H9 (cell line): ENCODE measurements around the gene LRRC17. TPM values are rescaled to one million over a fixed set of nuclear protein-coding genes. Genes with fewer than 3 reads are reported as not detected.

Experiments
- DNase-seq: peaks from one replicate; pipeline ENCODE4 v3.0.0-alpha.2; 2017
- H2AFZ ChIP-seq: one replicate; pipeline ENCODE4 v1.6.1; 2013; ENCODE audit warnings: mild to moderate bottlenecking, low read length, control low read depth, moderate library complexity
- H2AK5ac ChIP-seq: 2 replicates; pipeline ENCODE4 v1.6.1; 2013; ENCODE audit warnings: low read length, control low read depth, mixed read lengths; ENCODE audit not compliant: insufficient read length
- H2BK120ac ChIP-seq: one replicate; pipeline ENCODE4 v1.6.1; 2013; ENCODE audit warnings: low read depth, mild to moderate bottlenecking, low read length, control low read depth, inconsistent platforms; ENCODE audit not compliant: poor library complexity, severe bottlenecking
- H2BK12ac ChIP-seq: 2 replicates; pipeline ENCODE4 v1.6.1; 2013; ENCODE audit warnings: low read length, control low read depth, mixed read lengths, low read depth; ENCODE audit not compliant: insufficient read length
- H2BK15ac ChIP-seq: 2 replicates; pipeline ENCODE4 v1.6.1; 2013; ENCODE audit warnings: low read depth, low read length, control low read depth
- H2BK20ac ChIP-seq: one replicate; pipeline ENCODE4 v1.6.1; 2013; ENCODE audit warnings: low read depth, mild to moderate bottlenecking, low read length, control low read depth, inconsistent platforms; ENCODE audit not compliant: poor library complexity, severe bottlenecking
- H2BK5ac ChIP-seq: 2 replicates; pipeline ENCODE4 v1.6.1; 2013; ENCODE audit warnings: low read length, control low read depth, mixed read lengths; ENCODE audit not compliant: insufficient read length
- H3K14ac ChIP-seq: 2 replicates; pipeline ENCODE4 v1.6.1; 2013; ENCODE audit warnings: low read length, control low read depth; ENCODE audit not compliant: insufficient read depth
- H3K18ac ChIP-seq: 2 replicates; pipeline ENCODE4 v1.6.1; 2013; ENCODE audit warnings: low read depth, mild to moderate bottlenecking, mixed read lengths, low read length, control low read depth; ENCODE audit not compliant: insufficient read length
- H3K23ac ChIP-seq: 2 replicates; pipeline ENCODE4 v1.6.1; 2013; ENCODE audit warnings: low read length, control low read depth, mixed read lengths, low read depth; ENCODE audit not compliant: insufficient read length
- H3K23me2 ChIP-seq: 2 replicates; pipeline ENCODE4 v1.6.1; 2013; ENCODE audit warnings: low read depth, mild to moderate bottlenecking, mixed read lengths, low read length, control low read depth; ENCODE audit not compliant: insufficient read length, poor library complexity, severe bottlenecking
- H3K27ac ChIP-seq: 2 replicates; pipeline ENCODE4 v1.5.1; 2013; ENCODE audit warnings: low read length, control low read depth, mixed read lengths, low read depth; ENCODE audit not compliant: insufficient read length
- H3K27me3 ChIP-seq: 2 replicates; pipeline ENCODE4 v1.6.1; 2013; ENCODE audit warnings: low read length, control low read depth, inconsistent platforms; ENCODE audit not compliant: insufficient read depth
- H3K4ac ChIP-seq: 2 replicates; pipeline ENCODE4 v1.6.1; 2013; ENCODE audit warnings: low read depth, mild to moderate bottlenecking, control low read depth, inconsistent platforms, low read length, moderate library complexity
- H3K4me1 ChIP-seq: 2 replicates; pipeline ENCODE4 v1.6.1; 2013; ENCODE audit warnings: low read length, control low read depth, inconsistent platforms; ENCODE audit not compliant: insufficient read depth
- H3K4me2 ChIP-seq: 2 replicates; pipeline ENCODE4 v1.6.1; 2013; ENCODE audit warnings: low read length, control low read depth, mixed read lengths; ENCODE audit not compliant: insufficient read length, insufficient read depth
- H3K56ac ChIP-seq: 2 replicates; pipeline ENCODE4 v1.6.1; 2013; ENCODE audit warnings: low read depth, mild to moderate bottlenecking, mixed read lengths, low read length, control low read depth; ENCODE audit not compliant: insufficient read length
- H3K79me1 ChIP-seq: 2 replicates; pipeline ENCODE4 v1.6.1; 2013; ENCODE audit warnings: low read depth, mild to moderate bottlenecking, moderate library complexity, low read length, control low read depth, inconsistent platforms; ENCODE audit not compliant: insufficient read depth, poor library complexity, severe bottlenecking
- H3K79me2 ChIP-seq: 2 replicates; pipeline ENCODE4 v1.6.1; 2013; ENCODE audit warnings: low read length, control low read depth, inconsistent platforms; ENCODE audit not compliant: insufficient read depth
- H3K9ac ChIP-seq: 2 replicates; pipeline ENCODE4 v1.6.1; 2013; ENCODE audit warnings: low read length, control low read depth, mixed read lengths; ENCODE audit not compliant: insufficient read length; ENCODE audit errors: extremely low read depth
- H3K9me3 ChIP-seq: one replicate; pipeline ENCODE4 v1.6.1; 2013; ENCODE audit warnings: low read depth, low read length, inconsistent platforms; ENCODE audit not compliant: control insufficient read depth
- H3T11ph ChIP-seq: one replicate; pipeline ENCODE4 v1.6.1; 2013; ENCODE audit warnings: mild to moderate bottlenecking, low read length, control low read depth, inconsistent platforms
- H4K20me1 ChIP-seq: one replicate; pipeline ENCODE4 v1.6.1; 2013; ENCODE audit not compliant: control insufficient read depth, insufficient read length, insufficient read depth
- H4K5ac ChIP-seq: 2 replicates; pipeline ENCODE4 v1.6.1; 2013; ENCODE audit warnings: low read depth, mild to moderate bottlenecking, mixed read lengths, low read length, control low read depth; ENCODE audit not compliant: insufficient read length
- H4K8ac ChIP-seq: replicated peaks from 2 replicates; pipeline ENCODE4 v1.6.1; 2013; ENCODE audit warnings: low read length, control low read depth, mixed read lengths, low read depth; ENCODE audit not compliant: insufficient read length
- H4K91ac ChIP-seq: 2 replicates; pipeline ENCODE4 v1.6.1; 2013; ENCODE audit warnings: low read depth, mild to moderate bottlenecking, moderate library complexity, mixed read lengths, low read length, control low read depth; ENCODE audit not compliant: insufficient read length
- H3K27ac Mint-ChIP-seq, 3 experiments: 2 replicates in 2 of 3; 3 replicates in 1 of 3; pipeline ENCODE4 v1.8.0; 2020 to 2021; ENCODE audit warnings: mixed read lengths in 3 of 3, mild to moderate bottlenecking in 1 of 3, moderate library complexity in 1 of 3
- H3K27me3 Mint-ChIP-seq: 2 replicates; pipeline ENCODE4 v1.8.0; 2021; ENCODE audit warnings: low read depth, mild to moderate bottlenecking, moderate library complexity, mixed read lengths
- H3K36me3 Mint-ChIP-seq, 3 experiments: 2 replicates in 2 of 3; 3 replicates in 1 of 3; pipeline ENCODE4 v1.8.0; 2020 to 2021; ENCODE audit warnings: low read depth in 3 of 3, mixed read lengths in 3 of 3; ENCODE audit not compliant: insufficient read depth in 1 of 3
- H3K4me1 Mint-ChIP-seq, 2 experiments: 2 replicates each; pipeline ENCODE4 v1.8.0; 2020; ENCODE audit warnings: mixed read lengths in 2 of 2
- H3K4me3 Mint-ChIP-seq, 2 experiments: 2 replicates in 1 of 2; 3 replicates in 1 of 2; pipeline ENCODE4 v1.8.0; 2020 to 2021; ENCODE audit warnings: mild to moderate bottlenecking in 2 of 2, mixed read lengths in 2 of 2, moderate library complexity in 1 of 2
- H3K9me3 Mint-ChIP-seq, 2 experiments: 2 replicates in 1 of 2; 3 replicates in 1 of 2; pipeline ENCODE4 v1.8.0; 2020; ENCODE audit warnings: mild to moderate bottlenecking in 2 of 2, mixed read lengths in 2 of 2, moderate library complexity in 1 of 2
- WGBS: extraction: QIAGEN DNeasy Blood & Tissue Kit; methylation state at CpG from one replicate; pipeline ENCODE4 v1.1.7; 2013; ENCODE audit warnings: missing lambda C conversion rate, low lambda C conversion rate, mixed read lengths; ENCODE audit not compliant: insufficient read length; ENCODE audit errors: extremely low coverage; 5-methylcytosine and 5-hydroxymethylcytosine counted together
- total RNA-seq: library from RNA; stranded (reverse); gene quantifications from 2 replicates; pipeline ENCODE4 v1.2.1, GENCODE V29; 2021
- TF ChIP-seq, protein P1 (sequence below): fragments of 200-600 bp; sonication (generic); conservative IDR thresholded peaks from 3 replicates; pipeline ENCODE4 v1.8.0; 2021; ENCODE audit warnings: antibody characterized with exemption, mild to moderate bottlenecking

The LRRC17 gene
- total RNA-seq, 1 experiment from 2014 or later = 2.0 TPM

DNA sequence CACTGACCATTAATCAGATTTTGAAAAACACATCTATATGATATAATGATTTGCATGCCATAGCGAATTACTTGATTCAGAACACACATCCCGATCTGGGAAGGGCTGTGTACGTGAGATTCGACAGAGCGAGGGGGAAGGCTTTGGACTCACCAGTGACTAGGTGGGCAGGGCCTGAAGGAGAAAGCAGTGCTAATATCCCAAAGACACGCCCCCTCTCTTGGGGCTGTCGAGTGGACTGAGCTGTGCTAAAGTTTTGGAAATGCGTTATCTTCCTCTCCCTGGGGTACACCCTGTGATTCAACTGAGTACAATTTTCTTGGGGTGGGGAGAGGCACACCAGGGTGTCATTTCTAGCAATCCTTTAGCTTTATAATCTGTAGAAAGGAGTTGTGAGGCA, 1.8 kb downstream of the LRRC17 start:
- TF ChIP-seq, protein P1, sequence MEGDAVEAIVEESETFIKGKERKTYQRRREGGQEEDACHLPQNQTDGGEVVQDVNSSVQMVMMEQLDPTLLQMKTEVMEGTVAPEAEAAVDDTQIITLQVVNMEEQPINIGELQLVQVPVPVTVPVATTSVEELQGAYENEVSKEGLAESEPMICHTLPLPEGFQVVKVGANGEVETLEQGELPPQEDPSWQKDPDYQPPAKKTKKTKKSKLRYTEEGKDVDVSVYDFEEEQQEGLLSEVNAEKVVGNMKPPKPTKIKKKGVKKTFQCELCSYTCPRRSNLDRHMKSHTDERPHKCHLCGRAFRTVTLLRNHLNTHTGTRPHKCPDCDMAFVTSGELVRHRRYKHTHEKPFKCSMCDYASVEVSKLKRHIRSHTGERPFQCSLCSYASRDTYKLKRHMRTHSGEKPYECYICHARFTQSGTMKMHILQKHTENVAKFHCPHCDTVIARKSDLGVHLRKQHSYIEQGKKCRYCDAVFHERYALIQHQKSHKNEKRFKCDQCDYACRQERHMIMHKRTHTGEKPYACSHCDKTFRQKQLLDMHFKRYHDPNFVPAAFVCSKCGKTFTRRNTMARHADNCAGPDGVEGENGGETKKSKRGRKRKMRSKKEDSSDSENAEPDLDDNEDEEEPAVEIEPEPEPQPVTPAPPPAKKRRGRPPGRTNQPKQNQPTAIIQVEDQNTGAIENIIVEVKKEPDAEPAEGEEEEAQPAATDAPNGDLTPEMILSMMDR = no peak
- peak; percentile 62 for DNase-seq
- H4K8ac ChIP-seq = no peak overlapping the region
- H3K9ac ChIP-seq = no peak overlapping the region
- H4K91ac ChIP-seq = no peak overlapping the region
- H3K27ac ChIP-seq = no peak overlapping the region
- no peak overlapping the region for H2BK120ac ChIP-seq
- H3K79me1 ChIP-seq = no peaks in the 10 kb centered on the region
- WGBS = no CpG with 5 or more reads among the region's 8 CpGs
- H3K36me3 Mint-ChIP-seq = peaks cover 0 to 3% (median 2%) of the 10 kb centered on the region in 3 experiments; a peak in 2 of 7 replicates
- no peaks in the 10 kb centered on the region for H3K9me3 Mint-ChIP-seq
- H3K9me3 ChIP-seq = no peaks in the 10 kb centered on the region
- H2BK20ac ChIP-seq = no peak overlapping the region
- no peak overlapping the region for H3K14ac ChIP-seq
- no peak overlapping the region for H3K4me3 Mint-ChIP-seq
- no peak overlapping the region; a peak in 2 of 7 replicates for H3K27ac Mint-ChIP-seq
- H2AFZ ChIP-seq = no peak overlapping the region
- H4K5ac ChIP-seq = no peak overlapping the region
- H3K4me2 ChIP-seq = no peak overlapping the region
- H3K27me3 Mint-ChIP-seq = no peaks in the 10 kb centered on the region
- no peaks in the 10 kb centered on the region for H4K20me1 ChIP-seq
- no peaks in the 10 kb centered on the region for H3K27me3 ChIP-seq
- H3K23ac ChIP-seq = no peak overlapping the region
- H3K4ac ChIP-seq = no peak overlapping the region
- H2BK5ac ChIP-seq = no peak overlapping the region
- no peak overlapping the region for H2AK5ac ChIP-seq
- no peak overlapping the region for H2BK15ac ChIP-seq
- no peak overlapping the region for H3K18ac ChIP-seq
- H3K4me1 Mint-ChIP-seq = peaks cover 40 to 51% of the 10 kb centered on the region in 2 experiments
- no peak overlapping the region for H3K56ac ChIP-seq
- no peaks in the 10 kb centered on the region for H3K79me2 ChIP-seq
- H2BK12ac ChIP-seq = no peak overlapping the region
- H3K4me1 ChIP-seq = peaks cover 3% of the 10 kb centered on the region
- no peaks in the 10 kb centered on the region for H3K23me2 ChIP-seq
- no peak overlapping the region for H3T11ph ChIP-seq
